ENCODE results near the gene GPR146. TPM values are rescaled to one million over a fixed set of nuclear protein-coding genes. Genes with fewer than 3 reads are reported as not detected.

GPR146 gene
- total and polyA plus RNA-seq, 2 of the 8 experiments (the other 6 are each of a cell fraction or from before 2014, with no cell fraction given) = 1.8 to 2.7 TPM

DNA sequence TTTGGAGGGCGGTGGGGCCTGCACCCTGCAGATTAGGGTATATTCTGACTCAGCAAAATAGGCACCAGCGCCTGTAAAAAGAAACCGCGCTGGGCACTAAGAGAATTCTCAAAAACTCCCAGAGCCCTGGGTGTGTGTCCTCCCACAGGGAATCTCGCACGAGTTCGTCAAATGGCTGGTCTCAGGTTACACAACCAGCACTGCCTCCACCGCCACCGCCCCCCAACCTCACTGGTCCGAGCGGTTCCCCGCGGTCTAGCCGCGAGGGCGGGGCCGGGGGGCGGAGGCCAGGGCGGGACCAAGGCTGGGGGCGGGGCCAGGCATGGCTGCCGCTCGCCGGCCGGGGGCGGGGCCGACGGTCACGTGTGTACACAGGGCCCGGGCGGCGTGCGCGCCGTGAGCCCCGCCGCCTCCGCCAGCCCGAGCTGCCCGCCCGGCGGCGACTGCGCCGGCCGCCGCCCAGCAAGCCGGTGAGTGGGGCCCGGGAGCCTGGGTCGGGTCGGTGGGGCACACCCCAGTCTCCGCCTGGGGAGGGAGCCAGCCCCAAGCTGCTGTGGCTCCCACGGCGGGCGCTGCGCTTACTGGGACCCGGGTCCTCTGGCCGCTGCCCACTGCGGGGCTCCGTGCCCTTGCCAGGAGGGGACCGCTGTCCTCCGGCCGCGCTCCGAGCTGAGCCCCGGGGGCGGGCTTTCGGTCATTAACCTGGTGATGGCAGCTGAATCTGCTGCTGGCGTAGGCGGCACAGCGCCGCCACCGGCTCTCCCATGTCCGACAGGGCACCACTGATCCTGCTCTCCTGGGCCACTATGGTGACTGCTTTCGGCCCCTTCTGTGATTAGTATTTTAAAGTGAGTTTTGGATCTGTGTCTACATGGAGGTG is at the start of gene GPR146 (continued):
- peak in 1 of 2 experiments; percentile 78; a peak in 2 of 4 replicates for TF ChIP-seq SIN3A (conservative IDR thresholded peaks at IDR 0.05 in 1 of 2, IDR thresholded peaks at IDR 0.05 in 1 of 2; ENCODE audit: low read depth in 1 of 2, low read length in 2 of 2)
- TF ChIP-seq MAFK (IDR thresholded peaks at IDR 0.05; ENCODE audit: low read depth, low read length) = peak; percentile 89
- TF ChIP-seq CEBPB (IDR thresholded peaks at IDR 0.05; ENCODE audit: low read depth, low read length) = peak; percentile 8; the same call in 1 of the 2 replicates
- TF ChIP-seq GABPA (IDR thresholded peaks at IDR 0.05; ENCODE audit: borderline replicate concordance, insufficient read depth, low read length) = peak; percentile 66; the same call in 1 of the 2 replicates
- TF ChIP-seq TCF12 (IDR thresholded peaks at IDR 0.05; ENCODE audit: low read depth, low read length) = no peak
- no peak for TF ChIP-seq RFX5 (IDR thresholded peaks at IDR 0.05; ENCODE audit: borderline replicate concordance, low read depth, low read length)
- peak; percentile 65; the same call in 1 of the 2 replicates for TF ChIP-seq SP1 (IDR thresholded peaks at IDR 0.05; ENCODE audit: low read depth, low read length)
- TF ChIP-seq SUZ12 (IDR thresholded peaks at IDR 0.05; ENCODE audit: low read length) = no peak
- no peak for TF ChIP-seq NRF1 (IDR thresholded peaks at IDR 0.05; ENCODE audit: low read depth, low read length)
- TF ChIP-seq POU5F1 (IDR thresholded peaks at IDR 0.05; ENCODE audit: low read depth, low read length) = no peak
- 0 out of 3 replicates have a peak, but pooled peaks of 1 of the 2 experiments have one; percentile 11 for TF ChIP-seq EP300 (IDR thresholded peaks at IDR 0.05; ENCODE audit: borderline replicate concordance in 1 of 2, low read depth in 2 of 2, low read length in 2 of 2)
- TF ChIP-seq, protein P1, sequence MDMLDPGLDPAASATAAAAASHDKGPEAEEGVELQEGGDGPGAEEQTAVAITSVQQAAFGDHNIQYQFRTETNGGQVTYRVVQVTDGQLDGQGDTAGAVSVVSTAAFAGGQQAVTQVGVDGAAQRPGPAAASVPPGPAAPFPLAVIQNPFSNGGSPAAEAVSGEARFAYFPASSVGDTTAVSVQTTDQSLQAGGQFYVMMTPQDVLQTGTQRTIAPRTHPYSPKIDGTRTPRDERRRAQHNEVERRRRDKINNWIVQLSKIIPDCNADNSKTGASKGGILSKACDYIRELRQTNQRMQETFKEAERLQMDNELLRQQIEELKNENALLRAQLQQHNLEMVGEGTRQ (IDR thresholded peaks at IDR 0.05; ENCODE audit: low read length) = peak; percentile 56
- no peak for TF ChIP-seq TEAD4 (IDR thresholded peaks at IDR 0.05; ENCODE audit: low read depth, low read length)
- TF ChIP-seq CBX5 (IDR thresholded peaks at IDR 0.05; ENCODE audit: low read depth, low read length) = no peak
- no peak for TF ChIP-seq BCL11A (IDR thresholded peaks at IDR 0.05; ENCODE audit: low read depth in 2 of 2, low read length in 2 of 2)
- peak; percentile 56; the same call in 1 of the 2 replicates for TF ChIP-seq YY1 (IDR thresholded peaks at IDR 0.05; ENCODE audit: low read depth, low read length)
- no peak for TF ChIP-seq JUN (IDR thresholded peaks at IDR 0.05; ENCODE audit: low read depth, low read length)
- TF ChIP-seq CREB1 (IDR thresholded peaks at IDR 0.05) = peak; percentile 48
- no peak; the same call in 1 of the 2 replicates for TF ChIP-seq POLR2AphosphoS5 (IDR thresholded peaks at IDR 0.05; ENCODE audit: low read depth, low read length)
- peak; percentile 48 for TF ChIP-seq KDM4A (IDR thresholded peaks at IDR 0.05; ENCODE audit: low read depth, low read length, severe bottlenecking)
- TF ChIP-seq TBP (IDR thresholded peaks at IDR 0.05; ENCODE audit: low read depth, low read length) = peak; percentile 25; the same call in 1 of the 2 replicates
- no peak for TF ChIP-seq KDM1A (IDR thresholded peaks at IDR 0.05; ENCODE audit: borderline replicate concordance, low read length)
- TF ChIP-seq RBBP5 (IDR thresholded peaks at IDR 0.05; ENCODE audit: borderline replicate concordance, low read depth, low read length) = no peak; the same call in 1 of the 2 replicates

Measured in H1 (cell line).